NCI-H1930 (cell line): ENCODE measurements around the gene CNKSR3.

Source experiments
- DNase-seq, 2 experiments: peaks; one replicate each; lab custom pipeline; 2025; lab: John Stamatoyannopoulos, UW

Gene CNKSR3

GRCh38 chr6:154383273-154383672, 127.2 kb downstream of the CNKSR3 start:
- DNase-seq = no peak

- no peak for DNase-seq
These were observed 127.7 kb downstream of the CNKSR3 start for GRCh38 chr6:154382740-154383139.

- no peak for DNase-seq
These were observed 128.9 kb downstream of the CNKSR3 start for GRCh38 chr6:154381548-154381947.

- no peak for DNase-seq
These were observed 129.7 kb downstream of the CNKSR3 start for GRCh38 chr6:154380741-154381140.

- DNase-seq = no peak
These were observed 130.9 kb downstream of the CNKSR3 start for GRCh38 chr6:154379585-154379984.

GRCh38 chr6:154378518-154378917, 132.0 kb downstream of the CNKSR3 start:
- DNase-seq = no peak

- no peak for DNase-seq
These were observed 132.8 kb downstream of the CNKSR3 start for GRCh38 chr6:154377726-154378125.

GRCh38 chr6:154373971-154374370, 136.5 kb downstream of the CNKSR3 start:
- DNase-seq = no peak

GRCh38 chr6:154371281-154371680, 139.2 kb downstream of the CNKSR3 start:
- no peak for DNase-seq

GRCh38 chr6:154370545-154370944, 139.9 kb downstream of the CNKSR3 start:
- peak in 1 of 2 experiments; percentile 2 for DNase-seq

- DNase-seq = no peak
These were observed 142.4 kb downstream of the CNKSR3 start for GRCh38 chr6:154367839-154368695.

- no peak for DNase-seq
These were observed 143.1 kb downstream of the CNKSR3 start for GRCh38 chr6:154367336-154367735.

- DNase-seq = no peak
These were observed 146.7 kb downstream of the CNKSR3 start for GRCh38 chr6:154363821-154364220.

GRCh38 chr6:154361476-154361875, 149.0 kb downstream of the CNKSR3 start:
- no peak for DNase-seq

- DNase-seq = no peak
These were observed 150.0 kb downstream of the CNKSR3 start for GRCh38 chr6:154360476-154360875.

GRCh38 chr6:154359679-154360078, 150.8 kb downstream of the CNKSR3 start:
- no peak for DNase-seq

GRCh38 chr6:154359161-154359574, 151.3 kb downstream of the CNKSR3 start:
- DNase-seq = no peak

- DNase-seq = no peak
These were observed 152.4 kb downstream of the CNKSR3 start for GRCh38 chr6:154358019-154358545.

GRCh38 chr6:154356690-154357089, 153.8 kb downstream of the CNKSR3 start, which contains the start of gene IPCEF1:
IPCEF1 (minus strand) TSS chr6:154356803; CDS start chr6:154265947, 90,856 bp downstream.
- no peak for DNase-seq

- DNase-seq = no peak
These were observed 154.4 kb downstream of the CNKSR3 start for GRCh38 chr6:154356113-154356512.

GRCh38 chr6:154354265-154354777, 156.2 kb downstream of the CNKSR3 start:
- DNase-seq = no peak

GRCh38 chr6:154353626-154354025, 156.9 kb downstream of the CNKSR3 start:
- DNase-seq = no peak

GRCh38 chr6:154352898-154353585, 157.4 kb downstream of the CNKSR3 start:
- no peak for DNase-seq
